Stimulated activated naive CD4-positive, alpha-beta T cell treated with Interleukin-2 at 50 U/mL for 16 hours (primary cell): Measurements from ENCODE around the gene AGPAT1.
"Not testable (repeated sequence)": the region's sequence is repeated elsewhere in the genome, so short reads cannot be mapped to it uniquely, and the experiment has no call there.

ENCODE experiments used
- DNase-seq: peaks from one replicate; lab custom pipeline; 2025; lab: John Stamatoyannopoulos, UW

Gene AGPAT1

GRCh38 chr6:32198866-32199265 lies 23.0 kb upstream of the AGPAT1 start:
- DNase-seq, result no peak

- DNase-seq, result no peak
Observed at GRCh38 chr6:32198345-32198696, 22.4 kb upstream of the AGPAT1 start.

GRCh38 chr6:32196682-32197616 lies 21.1 kb upstream of the AGPAT1 start:
- DNase-seq, result no peak

DNA sequence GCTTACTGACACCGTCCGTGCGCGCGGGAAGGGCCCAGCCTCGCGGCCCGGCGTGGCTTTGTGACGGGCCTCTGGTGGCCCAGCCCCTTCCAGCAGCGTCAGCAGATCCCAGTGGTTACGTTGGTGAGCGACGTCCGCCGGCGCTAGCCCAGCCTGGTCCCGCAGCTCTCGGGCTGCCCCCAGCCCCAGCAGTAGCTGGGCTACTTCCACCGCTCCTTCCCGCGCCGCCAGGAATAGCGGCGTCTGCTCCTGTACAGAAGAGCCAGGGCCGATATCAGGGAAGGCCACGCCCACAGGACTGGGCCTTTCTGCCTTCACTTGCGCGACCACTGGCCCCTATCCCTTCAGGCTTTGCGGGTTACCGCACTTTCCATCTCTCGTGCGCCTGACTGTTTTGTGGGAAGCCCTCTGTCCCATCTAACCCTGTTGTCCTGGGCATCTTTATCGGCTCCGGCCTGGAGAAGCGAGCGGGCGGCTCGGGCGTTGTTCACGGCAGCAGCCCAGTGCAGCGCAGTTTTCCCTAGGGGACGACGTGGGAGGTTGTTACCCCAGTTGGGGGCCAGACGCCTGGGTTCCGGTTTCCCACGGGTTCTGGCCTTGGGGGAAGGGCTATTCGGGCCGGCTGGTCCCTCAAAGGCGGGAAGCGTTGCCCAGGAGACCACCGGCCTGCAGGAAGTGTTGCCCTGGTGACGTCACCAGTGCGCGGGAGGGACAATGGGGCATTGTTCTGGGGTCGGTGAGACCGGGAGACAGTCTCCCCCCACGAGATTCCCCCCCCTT lies 20.2 kb upstream of the AGPAT1 start:
- peak; percentile 55 for DNase-seq

- peak; percentile 100 for DNase-seq
Observed at GRCh38 chr6:32195652-32195901, 19.7 kb upstream of the AGPAT1 start.

DNA sequence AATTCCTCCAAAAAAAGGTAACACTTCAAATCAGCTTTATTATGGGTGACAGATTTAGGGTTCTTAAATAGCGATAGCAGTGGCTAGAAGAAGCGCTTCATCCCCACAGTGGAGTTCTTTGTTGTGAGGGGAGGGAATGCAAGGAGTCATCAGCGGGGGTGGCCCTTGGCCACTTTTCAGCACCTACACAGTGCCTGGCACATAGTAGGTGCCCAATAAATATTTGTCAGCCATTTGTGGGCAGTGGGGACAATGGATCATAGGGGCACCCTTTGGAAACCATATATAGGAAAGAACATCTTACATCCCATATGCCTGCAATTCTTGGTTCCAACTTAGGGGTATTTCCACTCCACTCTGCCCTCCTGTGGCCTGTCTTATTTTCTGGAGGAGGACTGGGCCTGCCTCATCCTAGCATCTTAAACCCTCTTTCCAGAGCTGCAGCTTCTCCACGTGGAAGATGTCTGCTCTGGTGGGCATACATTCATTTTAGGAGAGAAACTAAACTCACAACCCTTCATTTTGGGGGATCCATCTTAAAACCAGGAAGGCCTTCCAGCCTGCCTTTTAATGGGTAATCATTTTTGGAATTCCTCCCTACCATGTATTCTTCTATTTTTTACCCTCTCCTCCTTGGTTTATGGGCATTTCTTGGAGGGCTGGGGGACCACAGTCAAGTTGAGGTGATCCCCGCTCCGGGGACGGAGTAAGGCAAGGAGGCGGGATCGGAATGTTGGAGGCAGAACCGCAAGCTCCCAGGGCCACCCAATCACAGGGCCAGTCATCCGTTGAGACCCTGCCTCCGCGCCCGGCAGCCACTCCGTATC lies 19.2 kb upstream of the AGPAT1 start:
- DNase-seq, result peak; percentile 12

DNA sequence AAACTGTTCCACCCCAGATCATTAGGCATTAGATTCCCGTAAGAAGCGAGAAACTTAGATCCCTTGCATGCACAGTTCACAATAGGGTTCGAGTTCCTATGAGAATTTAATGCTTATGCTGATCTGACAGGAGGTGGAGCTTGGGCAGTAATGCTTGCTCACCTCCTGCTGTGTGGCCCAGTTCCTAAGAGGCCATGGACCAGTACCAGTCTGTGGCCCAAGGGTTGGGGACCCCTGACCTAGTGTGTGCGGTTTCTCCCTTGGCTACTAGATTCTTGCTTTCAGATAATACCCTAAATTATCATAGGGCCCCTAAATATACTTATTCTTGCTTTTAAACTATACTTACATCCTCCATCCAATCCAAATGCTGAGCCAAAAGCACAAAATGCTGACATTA lies 18.5 kb upstream of the AGPAT1 start:
- DNase-seq, result no peak

- not testable (repeated sequence) for DNase-seq
Observed at GRCh38 chr6:32193096-32193495, 17.2 kb upstream of the AGPAT1 start.

GRCh38 chr6:32192608-32193039 lies 16.7 kb upstream of the AGPAT1 start, which contains the start of gene GPSM3:
Gene GPSM3 (minus strand): TSS chr6:32192643. CDS start chr6:32192513, 130 bp downstream.
- peak; percentile 38 for DNase-seq

- peak; percentile 15 for DNase-seq
Observed at GRCh38 chr6:32191696-32192607, 16.1 kb upstream of the AGPAT1 start.

- DNase-seq, result no peak
Observed at GRCh38 chr6:32190911-32191677, 15.2 kb upstream of the AGPAT1 start.

- peak; percentile 83 for DNase-seq
Observed at GRCh38 chr6:32190054-32190851, 14.4 kb upstream of the AGPAT1 start, which contains the start of gene PBX2. Gene PBX2 (minus strand): TSS chr6:32190202. CDS start chr6:32189915, 287 bp downstream.

GRCh38 chr6:32189742-32190053 lies 13.8 kb upstream of the AGPAT1 start:
- DNase-seq, result no peak

DNA sequence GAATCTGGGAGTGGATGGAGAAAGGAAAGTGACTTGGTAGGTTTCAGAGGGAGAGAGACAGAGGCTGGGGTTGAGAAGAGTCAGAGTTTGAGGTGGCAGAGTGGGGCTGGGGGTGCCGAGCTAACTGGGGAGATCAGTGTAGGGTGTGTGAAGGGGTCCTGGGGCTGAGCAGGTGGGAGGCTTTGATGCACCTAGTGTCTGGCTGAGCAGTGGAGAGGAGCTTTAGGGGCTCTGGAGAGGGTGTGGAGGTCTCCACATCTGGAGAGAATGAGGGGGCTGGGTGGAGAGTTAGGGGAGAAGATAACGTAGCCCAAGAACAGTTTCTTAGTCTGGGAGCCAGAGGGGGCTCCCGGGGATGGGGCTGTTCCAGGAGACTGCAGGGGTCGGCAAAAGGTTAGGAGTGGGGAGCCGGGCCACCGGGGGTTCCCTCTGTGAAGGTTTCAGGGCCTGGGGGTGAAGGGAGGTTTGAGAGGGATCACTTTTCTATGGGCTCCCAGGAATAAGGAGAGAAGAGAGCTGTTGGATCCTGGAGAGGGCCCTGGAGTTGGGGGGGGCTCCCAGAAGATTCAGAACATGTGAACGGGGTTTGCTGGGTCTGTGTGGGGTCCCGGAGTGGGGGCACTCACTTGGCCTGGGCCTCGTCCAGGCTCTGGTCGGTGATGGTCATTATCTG lies 13.3 kb upstream of the AGPAT1 start:
- no peak for DNase-seq

DNA sequence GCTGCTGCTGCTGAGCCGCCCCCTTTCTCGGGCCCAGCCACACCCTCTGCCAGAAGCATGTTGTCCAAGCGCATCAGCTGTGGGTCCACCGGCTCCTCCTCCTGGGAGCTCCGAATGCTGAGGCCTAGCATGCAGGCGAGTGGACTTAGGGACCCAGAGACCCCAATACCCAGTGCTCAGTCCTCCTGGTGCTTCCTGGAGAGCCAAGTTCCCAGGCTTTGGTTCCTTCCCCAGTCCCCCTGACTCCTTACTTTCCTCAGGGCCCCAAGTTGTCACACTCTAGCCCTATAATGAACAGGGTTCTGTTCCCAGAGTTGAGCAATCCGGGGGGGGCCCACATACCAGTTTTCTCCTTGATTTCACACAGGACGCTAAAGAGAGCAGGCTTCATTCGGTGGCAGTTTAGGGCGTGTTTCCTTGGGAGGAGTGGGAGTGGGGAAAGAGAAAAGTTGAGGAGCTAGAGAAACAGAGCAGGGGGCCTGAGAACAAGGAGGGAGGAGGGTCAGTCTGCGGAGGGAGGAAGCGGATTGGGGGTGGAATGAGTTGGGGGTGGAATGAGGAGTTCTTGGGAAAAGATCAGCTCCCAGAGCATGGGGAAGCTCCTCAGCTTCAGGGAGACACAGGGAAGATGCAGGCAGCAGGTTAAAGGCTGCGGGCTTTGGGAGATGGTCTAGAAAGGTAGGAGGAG lies 12.6 kb upstream of the AGPAT1 start:
- no peak for DNase-seq

DNA sequence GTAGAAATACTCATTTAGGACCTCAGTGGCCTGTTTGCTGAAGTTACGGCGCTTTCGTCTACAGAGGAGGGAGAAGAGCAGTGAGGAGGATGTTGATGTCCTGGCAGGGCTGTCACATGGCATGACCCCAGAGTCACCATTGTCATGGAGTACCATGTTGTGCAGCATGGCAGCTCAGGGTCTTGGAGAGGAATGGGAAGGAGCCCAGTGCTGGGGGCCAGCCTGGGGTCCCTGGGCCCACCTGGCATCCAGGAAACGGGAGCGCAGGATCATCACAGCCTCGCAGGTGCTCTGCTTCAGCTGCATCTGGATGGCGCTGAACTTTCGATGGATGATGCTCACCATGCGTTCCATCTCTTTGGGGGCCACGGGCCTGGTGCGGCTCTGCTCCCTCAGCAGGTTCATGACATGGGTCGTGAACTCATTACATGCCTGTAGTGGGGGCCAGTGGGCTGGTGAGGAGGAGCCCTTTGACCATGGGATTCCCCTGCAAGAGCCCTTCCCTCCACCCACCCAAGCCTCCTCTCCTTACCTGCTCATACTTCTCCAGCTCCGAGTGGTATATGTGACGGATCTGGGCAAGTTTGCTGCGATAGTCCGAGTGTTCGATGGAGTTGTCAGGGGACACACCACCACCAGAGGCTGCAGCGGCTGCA lies 12.0 kb upstream of the AGPAT1 start:
- not testable (repeated sequence) for DNase-seq

DNA sequence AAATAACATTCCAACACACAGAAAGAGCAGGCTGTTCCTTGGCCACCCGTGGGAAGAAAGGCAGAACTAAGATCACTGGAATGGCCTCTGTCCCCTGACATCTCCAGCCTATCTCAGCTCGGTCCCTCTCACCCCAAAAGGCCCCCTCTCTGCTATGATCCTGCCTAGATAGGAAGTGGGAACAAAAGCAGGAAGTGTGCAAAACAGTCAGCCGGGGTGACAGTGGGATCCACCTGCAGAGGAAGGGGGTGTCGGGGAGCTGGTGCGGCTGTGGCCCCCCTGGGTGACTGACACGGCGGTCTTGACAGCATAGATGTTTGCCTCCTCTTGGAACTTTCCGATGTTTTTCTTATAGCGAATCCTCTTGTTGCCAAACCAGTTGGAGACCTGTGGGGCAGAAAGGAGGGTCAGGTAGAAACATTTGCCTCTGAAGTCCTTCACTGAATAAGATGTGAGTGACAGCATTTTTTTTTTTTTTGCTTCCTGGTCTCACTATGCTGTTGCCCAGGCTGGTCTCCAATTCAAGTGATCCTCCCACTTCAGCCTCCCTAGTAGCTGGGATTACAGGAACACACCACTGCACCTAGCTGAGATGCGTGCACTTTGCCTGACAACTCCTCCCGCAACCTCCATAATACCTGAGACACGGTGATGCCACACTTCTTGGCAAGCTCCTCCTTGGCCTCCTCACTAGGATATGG lies 11.3 kb upstream of the AGPAT1 start:
- no peak for DNase-seq
